Esophagus muscularis mucosa (tissue), 4 donors: ENCODE results near the gene FOXF1. TPM values are rescaled to one million over a fixed set of nuclear protein-coding genes. Genes with fewer than 3 reads are reported as not detected.

ENCODE experiments used
- DNase-seq: peaks from one replicate; pipeline ENCODE4 v3.0.0-alpha.2; 2017; ENCODE audit errors: extremely low spot score
- H3K27ac ChIP-seq, 4 donors: fragments of 200-600 bp; sonication (generic); replicated peaks in 1 of 4; 1 replicate in 3 of 4; 2 replicates in 1 of 4; pipeline ENCODE4 v1.5.1; 2016 to 2019; ENCODE audit warnings: mild to moderate bottlenecking in 1 of 4
- H3K27me3 ChIP-seq, 4 donors: fragments of 200-600 bp; sonication (generic); one replicate each; pipeline versions ENCODE4 v1.5.1 to v1.6.0; 2016 to 2019
- H3K36me3 ChIP-seq, 4 donors: fragments of 200-600 bp; sonication (generic); one replicate each; pipeline ENCODE4 v1.5.1; 2016 to 2019
- H3K4me1 ChIP-seq, 4 donors: fragments of 200-600 bp; sonication (generic); one replicate each; pipeline ENCODE4 v1.5.1; 2016 to 2019
- H3K4me3 ChIP-seq, 4 donors: fragments of 200-600 bp; sonication (generic); 1 replicate in 2 of 4; 2 replicates in 2 of 4; pipeline ENCODE4 v1.5.1; 2016 to 2019; ENCODE audit warnings: mild to moderate bottlenecking in 4 of 4, moderate library complexity in 1 of 4
- H3K9me3 ChIP-seq, 4 donors: fragments of 200-600 bp; sonication (generic); 1 replicate in 3 of 4; 2 replicates in 1 of 4; pipeline ENCODE4 v1.5.1; 2016 to 2019
- CTCF ChIP-seq, 3 experiments: fragments of 200-600 bp in 2 of 3; fragments of 450-650 bp in 1 of 3; sonication (generic) in 2 of 3; IDR thresholded peaks; one replicate each; pipeline ENCODE4 v1.5.1; 2017 to 2019; ENCODE audit warnings: antibody characterized with exemption in 3 of 3, mild to moderate bottlenecking in 2 of 3, moderate library complexity in 1 of 3
- EP300 ChIP-seq: sonication (generic); formaldehyde crosslinking; IDR thresholded peaks from one replicate; pipeline ENCODE4 v1.6.1; 2017; ENCODE audit warnings: antibody characterized with exemption
- POLR2A ChIP-seq: fragments of 450-650 bp; IDR thresholded peaks from one replicate; pipeline ENCODE4 v1.6.1; 2017; ENCODE audit warnings: antibody characterized with exemption, moderate library complexity, mild to moderate bottlenecking, low read depth
- POLR2AphosphoS5 ChIP-seq, 2 donors: sonication (generic); formaldehyde crosslinking; IDR thresholded peaks; one replicate each; pipeline ENCODE4 v1.6.1; 2017; ENCODE audit warnings: antibody characterized with exemption in 2 of 2
- WGBS: methylation state at CpG from one replicate; pipeline ENCODE4 v1.1.5; 2018; 5-methylcytosine and 5-hydroxymethylcytosine counted together
- intact Hi-C: fragments of 100-400 bp; cut with DNase I; formaldehyde crosslinking; loops from one replicate; pipeline ENCODE4 v1.15.1; 2023
- total RNA-seq, 4 donors: library from RNA; depleted of rRNA; stranded (reverse); fragments of >200 nt; gene quantifications; one replicate each; pipeline versions ENCODE4 v1.1.0 to v1.2.1, GENCODE V29; 2016

Gene FOXF1
- total RNA-seq, 4 donors from 2014 or later, result 40.7 to 94.5 (median 69.3) TPM

- no peaks in the 10 kb centered on the region for H3K36me3 ChIP-seq
- WGBS, result 41% methylated on average over 19 of the region's 19 CpGs
- peak overlapping the region; percentile 95 to 100 (median 98) for H3K27ac ChIP-seq
- peaks cover 18 to 99% (median 96%) of the 10 kb centered on the region in 4 donors for H3K4me1 ChIP-seq
- intact Hi-C loops, result no loop called here
- TF ChIP-seq EP300 (no peak), POLR2AphosphoS5 (IDR thresholded peaks at IDR 0.05) (peak in 1 of 2 donors; percentile 31)
- H3K9me3 ChIP-seq, result no peaks in the 10 kb centered on the region
- H3K27me3 ChIP-seq, result peaks cover 0 to 77% (median 3%) of the 10 kb centered on the region in 4 donors
- no peak for DNase-seq
- peak overlapping the region; percentile 81 to 91 (median 84) for H3K4me3 ChIP-seq
Observed at GRCh38 chr16:86501989-86502855, 8.1 kb upstream of the FOXF1 start.

- peaks cover 0 to 77% (median 0%) of the 10 kb centered on the region in 4 donors for H3K27me3 ChIP-seq
- no peaks in the 10 kb centered on the region for H3K36me3 ChIP-seq
- intact Hi-C loops, result no loop called here
- no peak for TF ChIP-seq CTCF (IDR thresholded peaks at IDR 0.05)
- TF ChIP-seq POLR2AphosphoS5 (IDR thresholded peaks at IDR 0.05), result peak in 1 of 2 donors; percentile 58
- TF ChIP-seq POLR2A, result no peak
- H3K9me3 ChIP-seq, result no peaks in the 10 kb centered on the region
- peak overlapping the region; percentile 81 to 91 (median 84) for H3K4me3 ChIP-seq
- H3K27ac ChIP-seq, result peak overlapping the region; percentile 95 to 100 (median 98)
- WGBS, result 31% methylated on average over 22 of the region's 22 CpGs
- H3K4me1 ChIP-seq, result peaks cover 21 to 99% (median 96%) of the 10 kb centered on the region in 4 donors
- DNase-seq, result no peak
Observed at GRCh38 chr16:86502856-86503748, 7.2 kb upstream of the FOXF1 start.

GRCh38 chr16:86503830-86504229 lies 6.5 kb upstream of the FOXF1 start:
- no peak for TF ChIP-seq EP300
- TF ChIP-seq POLR2AphosphoS5 (IDR thresholded peaks at IDR 0.05), result peak in 1 of 2 donors; percentile 1
- no peak for TF ChIP-seq POLR2A
- WGBS, result 25% methylated on average over 6 of the region's 6 CpGs
- H3K4me3 ChIP-seq, result peak overlapping the region; percentile 81 to 91 (median 84)
- peaks cover 0 to 77% (median 0%) of the 10 kb centered on the region in 4 donors for H3K27me3 ChIP-seq
- H3K27ac ChIP-seq, result peak overlapping the region; percentile 95 to 100 (median 98)
- H3K4me1 ChIP-seq, result peaks cover 22 to 99% (median 96%) of the 10 kb centered on the region in 4 donors
- H3K36me3 ChIP-seq, result no peaks in the 10 kb centered on the region
- no peaks in the 10 kb centered on the region for H3K9me3 ChIP-seq
- no peak for DNase-seq
- intact Hi-C loops, result no loop called here

GRCh38 chr16:86504315-86505184 lies 5.8 kb upstream of the FOXF1 start:
- intact Hi-C loops, result no loop called here
- Histone ChIP-seq H3K27ac (peak overlapping the region; percentile 95 to 100 (median 98)), H3K9me3 (no peaks in the 10 kb centered on the region), H3K4me3 (peak overlapping the region; percentile 81 to 91 (median 84)), H3K27me3 (peaks cover 0 to 73% (median 0%) of the 10 kb centered on the region in 4 donors), H3K4me1 (peaks cover 23 to 94% (median 90%) of the 10 kb centered on the region in 4 donors), H3K36me3 (no peaks in the 10 kb centered on the region)
- no peak for DNase-seq
- 29% methylated on average over 21 of the region's 27 CpGs for WGBS
- TF ChIP-seq CTCF (IDR thresholded peaks at IDR 0.05) (no peak), POLR2AphosphoS5 (IDR thresholded peaks at IDR 0.05) (peak; percentile 69 to 73)
